ENCODE measurements around the gene NOX5.

Gene NOX5

GRCh38 chr15:69026355-69026754 lies 11.9 kb downstream of the NOX5 start:
- FAIRE-seq, result no peak

- FAIRE-seq, result no peak
Observed at GRCh38 chr15:69027976-69028518, 13.6 kb downstream of the NOX5 start.

- no peak for FAIRE-seq
Observed at GRCh38 chr15:69031013-69032001, 16.8 kb downstream of the NOX5 start.

GRCh38 chr15:69032031-69032430 lies 17.5 kb downstream of the NOX5 start:
- no peak for FAIRE-seq

GRCh38 chr15:69032703-69033373 lies 18.3 kb downstream of the NOX5 start:
- FAIRE-seq, result no peak

GRCh38 chr15:69034352-69034751 lies 19.9 kb downstream of the NOX5 start:
- no peak for FAIRE-seq

GRCh38 chr15:69035205-69035917 lies 20.9 kb downstream of the NOX5 start:
- no peak for FAIRE-seq

- no peak for FAIRE-seq
Observed at GRCh38 chr15:69035918-69036258, 21.4 kb downstream of the NOX5 start.

- FAIRE-seq, result no peak
Observed at GRCh38 chr15:69036826-69037225, 22.3 kb downstream of the NOX5 start.

- no peak for FAIRE-seq
Observed at GRCh38 chr15:69037482-69037881, 23.0 kb downstream of the NOX5 start.

- FAIRE-seq, result no peak
Observed at GRCh38 chr15:69037977-69038376, 23.5 kb downstream of the NOX5 start.

GRCh38 chr15:69038508-69038907 lies 24.0 kb downstream of the NOX5 start:
- no peak for FAIRE-seq

GRCh38 chr15:69039516-69040225 lies 25.2 kb downstream of the NOX5 start:
- no peak for FAIRE-seq

GRCh38 chr15:69042531-69042930 lies 28.0 kb downstream of the NOX5 start:
- FAIRE-seq, result no peak

- no peak for FAIRE-seq
Observed at GRCh38 chr15:69045802-69046201, 31.3 kb downstream of the NOX5 start.

GRCh38 chr15:69046781-69047180 lies 32.3 kb downstream of the NOX5 start:
- FAIRE-seq, result no peak

GRCh38 chr15:69049976-69050375 lies 35.5 kb downstream of the NOX5 start:
- no peak for FAIRE-seq

- no peak for FAIRE-seq
Observed at GRCh38 chr15:69055251-69055650, 40.8 kb downstream of the NOX5 start.

GRCh38 chr15:69056365-69056764 lies 41.9 kb downstream of the NOX5 start:
- no peak for FAIRE-seq

- FAIRE-seq, result no peak
Observed at GRCh38 chr15:69058830-69059556, 44.5 kb downstream of the NOX5 start.

GRCh38 chr15:69059557-69059943 lies 45.1 kb downstream of the NOX5 start:
- no peak for FAIRE-seq

GRCh38 chr15:69060041-69060481 lies 45.6 kb downstream of the NOX5 start:
- FAIRE-seq, result no peak
